Thymus (tissue), 11 donors: ENCODE data around the gene C1QTNF12. TPM values are rescaled to one million over a fixed set of nuclear protein-coding genes. Genes with fewer than 3 reads are reported as not detected.
A peak's percentile ranks its signal among the peaks of the same experiment; 100 is the strongest.

ENCODE experiments used
- DNase-seq, 9 donors: peaks; one replicate each; pipeline ENCODE4 v3.0.0-alpha.2; 2013; ENCODE audit warnings: low spot score in 9 of 9, low read depth in 6 of 9, missing footprints in 1 of 9
- H3K27ac ChIP-seq, 2 donors: one replicate each; pipeline ENCODE4 v1.5.1; 2013; ENCODE audit warnings: control low read depth in 1 of 2, low read depth in 1 of 2, low read length in 1 of 2, mild to moderate bottlenecking in 1 of 2, moderate library complexity in 1 of 2
- H3K27me3 ChIP-seq, 2 donors: one replicate each; pipeline ENCODE4 v1.5.1; 2013; ENCODE audit warnings: low read length in 1 of 2; ENCODE audit not compliant: control insufficient read depth in 2 of 2, insufficient read depth in 1 of 2
- H3K36me3 ChIP-seq, 2 donors: one replicate each; pipeline ENCODE4 v1.5.1; 2013; ENCODE audit warnings: low read length in 1 of 2, mild to moderate bottlenecking in 1 of 2, moderate library complexity in 1 of 2; ENCODE audit not compliant: control insufficient read depth in 2 of 2, insufficient read depth in 2 of 2
- H3K4me1 ChIP-seq, 2 donors: one replicate each; pipeline ENCODE4 v1.5.1; 2013; ENCODE audit warnings: low read length in 2 of 2; ENCODE audit not compliant: control insufficient read depth in 2 of 2, insufficient read depth in 2 of 2
- H3K4me3 ChIP-seq, 2 donors: one replicate each; pipeline ENCODE4 v1.5.1; 2013; ENCODE audit warnings: low read length in 2 of 2, control low read depth in 1 of 2, mild to moderate bottlenecking in 1 of 2
- H3K9me3 ChIP-seq, 2 donors: one replicate each; pipeline ENCODE4 v1.5.1; 2013; ENCODE audit warnings: low read length in 1 of 2, mild to moderate bottlenecking in 1 of 2; ENCODE audit not compliant: control insufficient read depth in 2 of 2, insufficient read depth in 1 of 2
- WGBS: extraction: QIAGEN DNeasy Blood & Tissue Kit; methylation state at CpG from one replicate; pipeline ENCODE4 v1.1.7; 2013; 5-methylcytosine and 5-hydroxymethylcytosine counted together
- polyA plus RNA-seq: library from polyadenylated mRNA; stranded (reverse); fragments of 200-250 nt; gene quantifications from one replicate; pipeline ENCODE4 v1.2.3, GENCODE V29; 2013
- total RNA-seq: library from RNA; stranded (reverse); fragments of 120-200 nt; gene quantifications from one replicate; pipeline ENCODE4 v1.2.4, GENCODE V29; 2013
- donor health status: healthy.

Gene C1QTNF12
- total and polyA plus RNA-seq, 2 donors: 2.1 to 3.4 TPM

- H3K27me3 ChIP-seq: peaks cover 36 to 59% of the 10 kb centered on the region in 2 donors
- no peaks in the 10 kb centered on the region for H3K36me3 ChIP-seq
- peak overlapping the region in 1 of 2 donors; percentile 52 for H3K4me3 ChIP-seq
- H3K9me3 ChIP-seq: peaks cover 1 to 4% of the 10 kb centered on the region in 2 donors
- H3K4me1 ChIP-seq: peaks cover 3 to 4% of the 10 kb centered on the region in 2 donors
- 1% methylated on average over 109 of the region's 109 CpGs for WGBS
- DNase-seq: peak in 3 of 9 donors; percentile 41 to 65 (median 44)
- no peak overlapping the region for H3K27ac ChIP-seq
Observed at GRCh38 chr1:1200876-1201810, 45.4 kb downstream of the C1QTNF12 start.

- Histone ChIP-seq H3K36me3 (no peaks in the 10 kb centered on the region), H3K27ac (no peak overlapping the region), H3K4me3 (peak overlapping the region in 1 of 2 donors; percentile 52), H3K9me3 (peaks cover 1 to 4% of the 10 kb centered on the region in 2 donors), H3K27me3 (peaks cover 27 to 50% of the 10 kb centered on the region in 2 donors), H3K4me1 (peaks cover 3 to 4% of the 10 kb centered on the region in 2 donors)
- 78% methylated on average over 31 of the region's 31 CpGs for WGBS
- no peak for DNase-seq
Observed at GRCh38 chr1:1199961-1200875, 46.3 kb downstream of the C1QTNF12 start.

- Histone ChIP-seq H3K4me1 (peaks cover 3 to 4% of the 10 kb centered on the region in 2 donors), H3K9me3 (peaks cover 1 to 4% of the 10 kb centered on the region in 2 donors), H3K27ac (no peak overlapping the region), H3K36me3 (no peaks in the 10 kb centered on the region), H3K4me3 (no peak overlapping the region), H3K27me3 (peaks cover 24 to 41% of the 10 kb centered on the region in 2 donors)
- 97% methylated on average over 22 of the region's 22 CpGs for WGBS
- DNase-seq: no peak
Observed at GRCh38 chr1:1199141-1199960, 47.2 kb downstream of the C1QTNF12 start.

GRCh38 chr1:1198423-1199140 is 47.9 kb downstream of the C1QTNF12 start:
- Histone ChIP-seq H3K4me3 (no peak overlapping the region), H3K36me3 (no peaks in the 10 kb centered on the region), H3K9me3 (peaks cover 1 to 4% of the 10 kb centered on the region in 2 donors), H3K27me3 (peaks cover 24 to 33% of the 10 kb centered on the region in 2 donors), H3K4me1 (peaks cover 3 to 4% of the 10 kb centered on the region in 2 donors), H3K27ac (no peak overlapping the region)
- 94% methylated on average over 23 of the region's 23 CpGs for WGBS
- DNase-seq: no peak

GRCh38 chr1:1197551-1198422 is 48.7 kb downstream of the C1QTNF12 start:
- peaks cover 21 to 28% of the 10 kb centered on the region in 2 donors for H3K27me3 ChIP-seq
- WGBS: 96% methylated on average over 48 of the region's 48 CpGs
- H3K4me1 ChIP-seq: peaks cover 3 to 4% of the 10 kb centered on the region in 2 donors
- no peak overlapping the region for H3K4me3 ChIP-seq
- H3K27ac ChIP-seq: no peak overlapping the region
- no peak for DNase-seq
- H3K9me3 ChIP-seq: peaks cover 1 to 4% of the 10 kb centered on the region in 2 donors
- no peaks in the 10 kb centered on the region for H3K36me3 ChIP-seq

GRCh38 chr1:1197188-1197500 is 49.4 kb downstream of the C1QTNF12 start:
- peaks cover 3 to 4% of the 10 kb centered on the region in 2 donors for H3K4me1 ChIP-seq
- H3K27me3 ChIP-seq: peaks cover 20 to 26% of the 10 kb centered on the region in 2 donors
- DNase-seq: no peak
- WGBS: 97% methylated on average over 8 of the region's 8 CpGs
- peaks cover 1 to 4% of the 10 kb centered on the region in 2 donors for H3K9me3 ChIP-seq
- no peak overlapping the region for H3K27ac ChIP-seq
- no peaks in the 10 kb centered on the region for H3K36me3 ChIP-seq
- no peak overlapping the region for H3K4me3 ChIP-seq

GRCh38 chr1:1196431-1197187 is 49.9 kb downstream of the C1QTNF12 start:
- 96% methylated on average over 13 of the region's 13 CpGs for WGBS
- no peak overlapping the region for H3K27ac ChIP-seq

More at GRCh38 chr1:1196431-1197187, 49.9 kb downstream of the C1QTNF12 start:
- Histone ChIP-seq H3K36me3 (no peaks in the 10 kb centered on the region), H3K27me3 (peaks cover 20 to 25% of the 10 kb centered on the region in 2 donors), H3K4me3 (no peak overlapping the region), H3K9me3 (peaks cover 1 to 8% of the 10 kb centered on the region in 2 donors), H3K4me1 (peaks cover 3 to 4% of the 10 kb centered on the region in 2 donors)
- DNase-seq: no peak
